ENCODE measurements around the gene PARP14.
"Not testable (repeated sequence)": the region's sequence is repeated elsewhere in the genome, so short reads cannot be mapped to it uniquely, and the experiment has no call there.

PARP14 gene

GRCh38 chr3:122679085-122679881 is 1.4 kb upstream of the PARP14 start:
- DNase-seq, result peak; percentile 53 to 79

GRCh38 chr3:122679882-122680474 is 661 bp upstream of the PARP14 start:
- peak; percentile 14 to 41 for DNase-seq

GRCh38 chr3:122681284-122681973 is 790 bp downstream of the PARP14 start:
- peak in 1 of 2 experiments; percentile 11 for DNase-seq

- DNase-seq, result no peak
Measured at GRCh38 chr3:122681974-122682409, 1.4 kb downstream of the PARP14 start.

- DNase-seq, result not testable (repeated sequence)
Measured at GRCh38 chr3:122682778-122683411, 2.3 kb downstream of the PARP14 start.

GRCh38 chr3:122687298-122687697 is 6.7 kb downstream of the PARP14 start:
- no peak for DNase-seq

GRCh38 chr3:122688996-122689395 is 8.4 kb downstream of the PARP14 start:
- no peak for DNase-seq

- no peak for DNase-seq
Measured at GRCh38 chr3:122689587-122689986, 8.9 kb downstream of the PARP14 start.

GRCh38 chr3:122690096-122690495 is 9.5 kb downstream of the PARP14 start:
- DNase-seq, result no peak

GRCh38 chr3:122691195-122691594 is 10.6 kb downstream of the PARP14 start:
- DNase-seq, result peak in 1 of 2 experiments; percentile 4

GRCh38 chr3:122692674-122693073 is 12.0 kb downstream of the PARP14 start:
- DNase-seq, result no peak

- DNase-seq, result no peak
Measured at GRCh38 chr3:122694966-122695365, 14.3 kb downstream of the PARP14 start.

- no peak for DNase-seq
Measured at GRCh38 chr3:122695927-122696561, 15.4 kb downstream of the PARP14 start.

GRCh38 chr3:122697952-122698620 is 17.4 kb downstream of the PARP14 start:
- DNase-seq, result no peak

GRCh38 chr3:122700193-122700592 is 19.6 kb downstream of the PARP14 start:
- no peak for DNase-seq

GRCh38 chr3:122705379-122705778 is 24.7 kb downstream of the PARP14 start:
- DNase-seq, result no peak

GRCh38 chr3:122710616-122711251 is 30.1 kb downstream of the PARP14 start:
- not testable (repeated sequence) for DNase-seq

GRCh38 chr3:122714273-122714672 is 33.6 kb downstream of the PARP14 start:
- no peak for DNase-seq

- no peak for DNase-seq
Measured at GRCh38 chr3:122716667-122717066, 36.0 kb downstream of the PARP14 start.

- DNase-seq, result no peak
Measured at GRCh38 chr3:122719273-122719921, 38.8 kb downstream of the PARP14 start.

- DNase-seq, result no peak
Measured at GRCh38 chr3:122725106-122725505, 44.5 kb downstream of the PARP14 start.

Measured in SHP77 (cell line).